Panc1 (cell line): ENCODE data around the gene ENPEP. TPM values are rescaled to one million over a fixed set of nuclear protein-coding genes. Genes with fewer than 3 reads are reported as not detected.
A peak's percentile ranks its signal among the peaks of the same experiment; 100 is the strongest.

Source experiments
- ATAC-seq: fragments of 200-7000 bp; cut with Tn5 transposase; 2 replicates; pipeline ENCODE4 v1.9.1; 2020; ENCODE audit warnings: mild to moderate bottlenecking, moderate library complexity
- BruUV-seq: library from RNA; stranded (reverse); fragments of 400-500 nt; replicated peaks from 2 replicates; lab custom pipeline; 2021; lab: Mats Ljungman, UMichigan
- CTCF ChIA-PET: fragments of 300-600 bp; sonication (Branson Sonifier 250); formaldehyde crosslinking; loops from one replicate; lab custom pipeline; 2022; ENCODE audit warnings: antibody characterized with exemption; lab: Charles Lee
- POLR2A ChIA-PET: fragments of 300-600 bp; sonication (Branson Sonifier 250); formaldehyde crosslinking; loops from one replicate; lab custom pipeline; 2022; ENCODE audit warnings: antibody characterized with exemption; lab: Charles Lee
- DNase-seq: peaks from one replicate; pipeline ENCODE4 v3.0.0-alpha.2; 2010; ENCODE audit warnings: low read depth, low spot score
- H3K27ac ChIP-seq: 2 replicates; pipeline ENCODE4 v1.5.1; 2011; ENCODE audit warnings: mild to moderate bottlenecking, low read length, inconsistent platforms
- H3K27me3 ChIP-seq: fragments of 200-500 bp; sonication (Bioruptor generic); 2 replicates; pipeline ENCODE4 v1.6.0; 2014; ENCODE audit warnings: low read length, inconsistent platforms; ENCODE audit not compliant: control insufficient read depth, insufficient read depth
- H3K36me3 ChIP-seq: fragments of 200-500 bp; sonication (Bioruptor generic); 2 replicates; pipeline ENCODE4 v1.5.1; 2014; ENCODE audit warnings: inconsistent platforms, mild to moderate bottlenecking, low read length, moderate library complexity; ENCODE audit not compliant: control insufficient read depth, insufficient read depth
- H3K4me1 ChIP-seq: 2 replicates; pipeline ENCODE4 v1.5.1; 2011; ENCODE audit warnings: inconsistent platforms, mild to moderate bottlenecking, low read length, moderate library complexity; ENCODE audit not compliant: control insufficient read depth, insufficient read depth
- H3K4me3 ChIP-seq, 2 experiments: 2 replicates each; pipeline ENCODE4 v1.5.1; 2011 to 2012; ENCODE audit warnings: low read depth in 2 of 2, low read length in 2 of 2, mild to moderate bottlenecking in 2 of 2, inconsistent platforms in 1 of 2, moderate library complexity in 1 of 2
- H3K9me3 ChIP-seq: fragments of 200-500 bp; sonication (Bioruptor generic); 2 replicates; pipeline ENCODE4 v1.5.1; 2014; ENCODE audit warnings: low read depth, mild to moderate bottlenecking, inconsistent platforms, low read length, moderate library complexity; ENCODE audit not compliant: control insufficient read depth, insufficient read depth
- CTCF ChIP-seq: fragments of 450-650 bp; IDR thresholded peaks from 2 replicates; pipeline ENCODE4 v1.5.1; 2017; ENCODE audit warnings: mild to moderate bottlenecking
- POLR2AphosphoS5 ChIP-seq: IDR thresholded peaks from 2 replicates; pipeline ENCODE4 v1.6.1; 2012; ENCODE audit warnings: mild to moderate bottlenecking, low read depth, low read length, moderate library complexity
- REST ChIP-seq, 2 experiments: IDR thresholded peaks; 2 replicates each; pipeline ENCODE4 v1.6.1; 2011 to 2012; ENCODE audit warnings: low read depth in 2 of 2, control low read depth in 1 of 2, low read length in 1 of 2, mild to moderate bottlenecking in 1 of 2, moderate library complexity in 1 of 2; ENCODE audit not compliant: insufficient read depth in 1 of 2
- SIN3A ChIP-seq: IDR thresholded peaks from 2 replicates; pipeline ENCODE4 v1.6.1; 2012; ENCODE audit warnings: low read depth, mild to moderate bottlenecking, low read length, moderate library complexity, borderline replicate concordance; ENCODE audit not compliant: insufficient read depth
- TCF7L2 ChIP-seq: IDR thresholded peaks from 2 replicates; pipeline ENCODE4 v1.6.1; 2011; ENCODE audit warnings: mild to moderate bottlenecking, low read depth, low read length, inconsistent platforms
- in situ Hi-C: cut with HindIII; loops from 2 replicates; pipeline ENCODE4 v1.10.0; 2016; ENCODE audit warnings: low sequenced_read_pairs, low pct_unique_long_range_greater_than_20kb
- intact Hi-C: fragments of 100-400 bp; cut with micrococcal nuclease; formaldehyde crosslinking; loops from one replicate; pipeline ENCODE4 v1.10.0; 2022; ENCODE audit not compliant: unreplicated experiment
- total RNA-seq: library from RNA; stranded (reverse); gene quantifications from one replicate; pipeline ENCODE4 v1.2.1, GENCODE V29; 2021; ENCODE audit not compliant: unreplicated experiment

ENPEP gene
- total RNA-seq, 1 experiment from 2014 or later, result not detected

DNA sequence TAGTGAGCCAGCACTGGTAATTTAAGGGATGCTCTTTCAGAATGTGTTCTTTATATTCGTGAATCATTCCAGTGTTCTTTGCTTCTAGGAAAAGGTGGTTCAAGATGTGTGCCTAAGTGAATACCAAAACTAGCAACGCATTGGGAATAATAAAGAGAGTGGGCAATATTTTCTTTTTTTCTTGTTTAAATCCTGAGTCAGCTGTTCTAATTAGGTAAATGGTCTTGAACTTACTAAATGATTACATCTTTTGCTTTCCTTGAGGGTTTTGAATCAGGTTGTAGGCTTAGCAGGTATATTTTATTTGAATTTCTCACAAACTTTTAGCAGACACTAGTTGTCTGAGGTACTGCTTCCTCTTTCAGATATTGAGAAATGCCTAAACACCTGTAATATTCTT is 29.5 kb downstream of the ENPEP start:
- no peak for ATAC-seq
- ChIA-PET POLR2A (no interaction called here), CTCF (no interaction called here)

DNA sequence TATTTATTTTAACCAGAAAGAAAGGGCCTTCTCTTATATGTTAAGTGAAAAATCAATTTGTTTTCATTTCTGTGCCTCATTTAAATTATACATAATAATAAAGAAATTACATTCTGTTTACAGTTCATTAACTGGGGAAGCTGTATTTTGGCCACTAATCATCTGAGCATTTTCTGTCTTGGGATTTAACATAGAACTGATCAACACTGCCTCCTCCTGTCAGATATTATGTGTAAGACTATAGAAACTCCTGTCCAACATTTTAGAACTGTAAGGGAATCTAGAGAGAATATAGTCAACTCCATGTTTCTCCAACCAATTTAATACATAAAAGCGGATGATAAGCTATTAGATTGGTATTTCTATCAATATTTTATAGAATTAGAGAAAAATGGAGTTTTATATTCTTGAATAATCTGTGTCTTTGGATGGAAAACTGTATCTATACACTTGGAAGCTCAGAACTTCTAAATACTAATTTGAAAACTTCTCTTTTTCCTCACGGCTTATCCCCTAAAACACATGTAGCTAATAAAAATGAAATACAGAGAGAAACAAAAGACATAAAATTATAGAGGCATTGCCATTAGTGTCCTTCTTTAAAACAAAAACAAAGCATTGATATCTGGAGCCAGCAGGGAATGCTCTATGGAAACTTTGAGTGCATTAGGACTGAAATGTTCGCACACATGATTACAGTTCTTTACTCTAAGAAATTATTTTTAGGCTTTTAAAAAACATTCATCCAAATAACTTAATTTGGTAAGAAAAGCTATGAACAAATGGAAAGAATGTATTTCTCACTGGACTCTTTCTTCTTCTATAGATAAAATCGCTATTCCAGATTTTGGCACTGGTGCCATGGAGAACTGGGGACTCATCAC is 33.1 kb downstream of the ENPEP start:
- Histone ChIP-seq H3K27ac (no peak overlapping the region), H3K27me3 (no peaks in the 10 kb centered on the region), H3K9me3 (no peaks in the 10 kb centered on the region), H3K4me3 (no peak overlapping the region), H3K36me3 (no peaks in the 10 kb centered on the region), H3K4me1 (no peaks in the 10 kb centered on the region)
- no peak for ATAC-seq
- intact Hi-C loops (no loop called here), in situ Hi-C loops (no loop called here)
- no TSS peak for BruUV-seq
- no peak for DNase-seq
- CTCF ChIA-PET, result no interaction called here
- POLR2A ChIA-PET, result no interaction called here
- TF ChIP-seq POLR2AphosphoS5 (no peak), REST (IDR thresholded peaks at IDR 0.05; ENCODE audit: insufficient read depth in 1 of 2, low read depth in 2 of 2, low read length in 1 of 2) (no peak), CTCF (peak; percentile 22; the same call in 1 of the 2 replicates), SIN3A (no peak)

More for the DNA sequence above, 29.5 kb downstream of the ENPEP start:
- intact Hi-C loops (no loop called here), in situ Hi-C loops (no loop called here)
- BruUV-seq, result no TSS peak
- Histone ChIP-seq H3K9me3 (no peaks in the 10 kb centered on the region), H3K4me1 (no peaks in the 10 kb centered on the region), H3K27ac (no peak overlapping the region), H3K4me3 (no peak overlapping the region), H3K36me3 (no peaks in the 10 kb centered on the region), H3K27me3 (no peaks in the 10 kb centered on the region)
- TF ChIP-seq CTCF (no peak), REST (IDR thresholded peaks at IDR 0.05; ENCODE audit: insufficient read depth in 1 of 2, low read depth in 2 of 2, low read length in 1 of 2) (no peak), POLR2AphosphoS5 (no peak), TCF7L2 (no peak), SIN3A (no peak)
- no peak for DNase-seq
